AG04449 (cell line): ENCODE data around the gene C2orf49.

Experiments
- CTCF ChIA-PET: fragments of 350-600 bp; formaldehyde crosslinking; extraction: SDS; loops from one replicate; lab custom pipeline; 2021; ENCODE audit warnings: antibody characterized with exemption; lab: Yijun Ruan, JAX
- POLR2A ChIA-PET: fragments of 400-600, 350-600 bp; formaldehyde crosslinking; extraction: SDS; loops from one replicate; lab custom pipeline; 2020; ENCODE audit warnings: antibody characterized with exemption, inconsistent platforms; lab: Yijun Ruan, JAX
- DNase-seq: peaks from one replicate; pipeline ENCODE4 v3.0.0-alpha.2; 2010; ENCODE audit warnings: low read depth, low spot score
- H3K4me3 ChIP-seq: 2 replicates; pipeline ENCODE4 v1.5.1; 2011; ENCODE audit warnings: low read depth, mild to moderate bottlenecking, control low read depth, low read length
- CTCF ChIP-seq: IDR thresholded peaks from one replicate; pipeline ENCODE4 v1.5.1; 2011; ENCODE audit warnings: mild to moderate bottlenecking, moderate library complexity, low read length, control low read depth, inconsistent platforms; ENCODE audit not compliant: insufficient read depth; ENCODE audit errors: missing control alignments

C2orf49 gene

GRCh38 chr2:105313877-105314276, 23.5 kb upstream of the C2orf49 start:
- CTCF ChIA-PET, result interaction anchor here (1.7 kb wide), 1 partner anchor 78 kb away, joined by 6 read pairs; no protein-coding TSS in a partner anchor
- H3K4me3 ChIP-seq, result no peak overlapping the region
- POLR2A ChIA-PET, result no interaction called here
- no peak for DNase-seq
- no peak for TF ChIP-seq CTCF

- ChIA-PET POLR2A (no interaction called here), CTCF (interaction anchor here (1.0 to 1.7 kb wide), 6 partner anchors 21 to 201 kb away, joined by 3 to 6 read pairs (median 4); no protein-coding TSS in a partner anchor)
- H3K4me3 ChIP-seq, result no peak overlapping the region
- no peak for TF ChIP-seq CTCF
- DNase-seq, result no peak
Measured at GRCh38 chr2:105315314-105315713, 22.0 kb upstream of the C2orf49 start.

GRCh38 chr2:105317937-105318336, 19.4 kb upstream of the C2orf49 start:
- ChIA-PET CTCF (interaction anchor here (0.6 to 1.0 kb wide), 4 partner anchors 23 to 204 kb away, joined by 3 read pairs; no protein-coding TSS in a partner anchor), POLR2A (no interaction called here)
- no peak overlapping the region for H3K4me3 ChIP-seq
- TF ChIP-seq CTCF, result no peak
- no peak for DNase-seq

GRCh38 chr2:105320651-105321215, 16.6 kb upstream of the C2orf49 start:
- ChIA-PET POLR2A (no interaction called here), CTCF (interaction anchor here (0.7 to 1.5 kb wide), 3 partner anchors 8 to 26 kb away, joined by 3 to 6 read pairs (median 3); no protein-coding TSS in a partner anchor)
- DNase-seq, result no peak
- no peak for TF ChIP-seq CTCF
- no peak overlapping the region for H3K4me3 ChIP-seq

GRCh38 chr2:105321875-105322646, 15.3 kb upstream of the C2orf49 start:
- no peak for TF ChIP-seq CTCF
- DNase-seq, result no peak
- ChIA-PET POLR2A (no interaction called here), CTCF (interaction anchor here (0.7 to 1.6 kb wide), 4 partner anchors 9 to 34 kb away, joined by 3 to 8 read pairs (median 6); no protein-coding TSS in a partner anchor)
- H3K4me3 ChIP-seq, result no peak overlapping the region

- DNase-seq, result no peak
- TF ChIP-seq CTCF, result no peak
- H3K4me3 ChIP-seq, result no peak overlapping the region
- ChIA-PET CTCF (interaction anchor here (0.8 to 1.6 kb wide), 3 partner anchors 8 to 35 kb away, joined by 4 to 8 read pairs (median 7); no protein-coding TSS in a partner anchor), POLR2A (no interaction called here)
Measured at GRCh38 chr2:105323111-105323510, 14.2 kb upstream of the C2orf49 start.
